HepG2 (cell line): ENCODE data around the gene IDNK. TPM values are rescaled to one million over a fixed set of nuclear protein-coding genes. Genes with fewer than 3 reads are reported as not detected.
A peak's percentile ranks its signal among the peaks of the same experiment; 100 is the strongest.

Experiments used
- EED ChIP-seq: sonication (generic); formaldehyde crosslinking; IDR thresholded peaks from 2 replicates; pipeline ENCODE4 v1.5.0; 2020; ENCODE audit warnings: mild to moderate bottlenecking, missing genetic modification reagents
- KLF16 ChIP-seq, 2 experiments: sonication (generic) in 1 of 2; formaldehyde crosslinking in 1 of 2; IDR thresholded peaks; 2 replicates each; pipeline versions ENCODE4 v1.6.1 to v1.8.0; 2016 to 2023; ENCODE audit warnings: missing genetic modification reagents in 2 of 2, missing compliant biosample characterization in 1 of 2
- NFIB ChIP-seq: sonication (generic); formaldehyde crosslinking; IDR thresholded peaks from 2 replicates; pipeline ENCODE4 v1.9.0; 2021; ENCODE audit warnings: missing genetic modification reagents, mild to moderate bottlenecking, borderline replicate concordance
- NKX3-1 ChIP-seq: sonication (generic); formaldehyde crosslinking; IDR thresholded peaks from 2 replicates; pipeline ENCODE4 v1.5.0; 2020; ENCODE audit warnings: missing genetic modification reagents
- PHF8 ChIP-seq: sonication (generic); formaldehyde crosslinking; IDR thresholded peaks from 2 replicates; pipeline ENCODE4 v1.5.0; 2020; ENCODE audit warnings: missing genetic modification reagents
- RBM22 ChIP-seq: fragments of 200-400 bp; formaldehyde crosslinking; optimal IDR thresholded peaks from 2 replicates; pipeline ENCODE3; 2017; ENCODE audit warnings: mild to moderate bottlenecking, low read length, moderate library complexity
- SALL1 ChIP-seq: sonication (generic); formaldehyde crosslinking; IDR thresholded peaks from 2 replicates; pipeline ENCODE4 v1.8.0; 2022; ENCODE audit warnings: mild to moderate bottlenecking, missing genetic modification reagents
- ZBTB42 ChIP-seq: sonication (generic); formaldehyde crosslinking; IDR thresholded peaks from 2 replicates; pipeline ENCODE4 v1.5.0; 2020; ENCODE audit warnings: mild to moderate bottlenecking, missing genetic modification reagents
- ZFP37 ChIP-seq: sonication (generic); formaldehyde crosslinking; IDR thresholded peaks from 2 replicates; pipeline ENCODE4 v1.4.0; 2020; ENCODE audit warnings: missing genetic modification reagents, borderline replicate concordance
- ZNF124 ChIP-seq: sonication (generic); formaldehyde crosslinking; IDR thresholded peaks from 2 replicates; pipeline ENCODE4 v1.4.0; 2020; ENCODE audit warnings: missing genetic modification reagents
- ZNF274 ChIP-seq: sonication (generic); formaldehyde crosslinking; IDR thresholded peaks from 2 replicates; pipeline ENCODE4 v1.5.1; 2020; ENCODE audit warnings: mild to moderate bottlenecking, missing genetic modification reagents
- ZNF678 ChIP-seq: sonication (generic); formaldehyde crosslinking; IDR thresholded peaks from 2 replicates; pipeline ENCODE4 v1.4.0; 2020; ENCODE audit warnings: mild to moderate bottlenecking, missing genetic modification reagents
- ZNF781 ChIP-seq: sonication (generic); formaldehyde crosslinking; IDR thresholded peaks from 2 replicates; pipeline ENCODE4 v1.5.1; 2020; ENCODE audit warnings: borderline replicate concordance, mild to moderate bottlenecking, missing genetic modification reagents; ENCODE audit errors: not compliant biosample characterization
- ZNF816 ChIP-seq: sonication (generic); formaldehyde crosslinking; IDR thresholded peaks from 2 replicates; pipeline ENCODE4 v1.8.0; 2022; ENCODE audit warnings: missing genetic modification reagents, mild to moderate bottlenecking, borderline replicate concordance
- ZNF883 ChIP-seq: sonication (generic); formaldehyde crosslinking; IDR thresholded peaks from 2 replicates; pipeline ENCODE4 v1.5.1; 2020; ENCODE audit warnings: mild to moderate bottlenecking, missing genetic modification reagents; ENCODE audit errors: not compliant biosample characterization
- polyA plus RNA-seq, 8 experiments: library from polyadenylated mRNA; depleted of rRNA in 3 of 8; stranded (reverse) in 7 of 8; unstranded in 1 of 8; fragments of >200 nt; fragmentation: Illumina TruSeq in 4 of 8; extraction: Trizol in 4 of 8; gene quantifications; 2 replicates each; pipeline versions ENCODE4 v1.2.1 to v1.2.3, GENCODE V29; 2011 to 2016; ENCODE audit warnings: low read depth in 4 of 8, missing spikeins in 1 of 8, mixed read lengths in 1 of 8; ENCODE audit not compliant: insufficient read depth in 1 of 8
- total RNA-seq, 5 experiments: library from RNA; depleted of rRNA; stranded (reverse); fragments of >200 nt; fragmentation: Illumina TruSeq; extraction: Trizol; gene quantifications; 2 replicates each; pipeline ENCODE4 v1.2.3, GENCODE V29; 2016; ENCODE audit warnings: low read depth in 1 of 5
- TF ChIP-seq, protein P1 (sequence below): sonication (generic); formaldehyde crosslinking; IDR thresholded peaks from 2 replicates; pipeline ENCODE4 v1.8.1; 2022; ENCODE audit warnings: low read depth, mild to moderate bottlenecking, missing genetic modification reagents
- TF ChIP-seq, protein P2 (sequence below): sonication (generic); formaldehyde crosslinking; conservative IDR thresholded peaks from 2 replicates; pipeline ENCODE4 v1.8.0; 2022; ENCODE audit warnings: low read depth, missing genetic modification reagents
- TF ChIP-seq, protein P3 (sequence below): sonication (generic); formaldehyde crosslinking; IDR thresholded peaks from 2 replicates; pipeline ENCODE4 v1.4.0; 2020; ENCODE audit warnings: missing genetic modification reagents
- TF ChIP-seq, protein P4 (sequence below): sonication (generic); formaldehyde crosslinking; IDR thresholded peaks from 2 replicates; pipeline ENCODE4 v1.8.0; 2022; ENCODE audit warnings: mild to moderate bottlenecking, missing genetic modification reagents, borderline replicate concordance
- TF ChIP-seq, protein P5 (sequence below): sonication (generic); formaldehyde crosslinking; IDR thresholded peaks from 2 replicates; pipeline ENCODE4 v1.8.1; 2023; ENCODE audit warnings: mild to moderate bottlenecking, missing genetic modification reagents

IDNK gene
- total and polyA plus RNA-seq, 2 of the 13 experiments (the other 11 are each of a cell fraction or from before 2014, with no cell fraction given) = 3.1 to 4.8 TPM

DNA sequence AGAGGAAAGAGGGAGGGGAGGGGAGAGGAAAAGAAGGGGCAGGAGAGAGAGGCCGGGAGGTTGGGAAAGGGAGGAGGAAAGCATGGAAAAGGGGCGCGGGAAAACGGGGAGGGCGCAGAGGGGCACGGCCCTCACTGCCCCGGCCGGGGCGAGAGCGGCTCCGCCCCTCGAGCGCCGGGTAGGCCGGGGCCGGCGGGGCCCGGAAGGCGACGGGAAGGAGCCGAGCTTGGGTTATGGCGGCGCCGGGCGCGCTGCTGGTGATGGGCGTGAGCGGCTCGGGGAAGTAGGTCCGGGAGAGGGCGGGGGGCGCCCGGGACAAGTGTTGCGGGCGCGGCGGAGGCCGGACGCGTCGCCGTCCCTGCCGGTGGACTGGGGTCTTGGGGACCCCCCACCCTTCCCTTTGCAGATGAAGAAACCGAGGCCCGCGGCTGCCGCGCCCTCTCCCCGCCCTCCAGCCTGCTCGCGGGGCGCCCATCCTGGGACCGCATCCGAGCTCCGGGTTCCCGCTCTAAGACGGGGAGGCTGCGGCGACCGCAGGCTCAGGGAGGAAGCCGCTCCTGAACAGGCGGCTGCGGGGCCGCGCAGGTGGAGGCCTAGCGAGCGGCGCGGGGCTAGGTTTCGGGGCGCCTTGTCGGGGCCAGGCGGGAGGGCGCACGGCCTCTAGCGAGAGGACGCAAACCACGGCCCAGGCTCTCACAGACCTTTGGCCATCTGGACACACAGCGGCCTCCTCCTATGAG is at the start of gene IDNK (continued):
- TF ChIP-seq ZNF883 (CRISPR knock-in tag) (peak; percentile 33), NFIB (CRISPR knock-in tag) (no peak), ZNF274 (CRISPR knock-in tag) (0 out of 2 replicates have a peak, but pooled peaks have one; percentile 49), ZNF816 (CRISPR knock-in tag) (0 out of 2 replicates have a peak, but pooled peaks have one; percentile 26), SALL1 (peak; percentile 46), RBM22 (peak; percentile 24), ZBTB42 (CRISPR knock-in tag) (no peak; the same call in 1 of the 2 replicates), ZNF781 (CRISPR knock-in tag) (no peak), KLF16 (CRISPR knock-in tag; IDR thresholded peaks at IDR 0.05) (no peak; a peak in 1 of 4 replicates), ZFP37 (CRISPR knock-in tag) (no peak), ZNF124 (CRISPR knock-in tag) (0 out of 2 replicates have a peak, but pooled peaks have one; percentile 13), ZNF678 (no peak), EED (peak; percentile 72; the same call in 1 of the 2 replicates), PHF8 (CRISPR knock-in tag) (peak; percentile 94), NKX3-1 (CRISPR knock-in tag) (0 out of 2 replicates have a peak, but pooled peaks have one; percentile 18)
- TF ChIP-seq, protein P1, sequence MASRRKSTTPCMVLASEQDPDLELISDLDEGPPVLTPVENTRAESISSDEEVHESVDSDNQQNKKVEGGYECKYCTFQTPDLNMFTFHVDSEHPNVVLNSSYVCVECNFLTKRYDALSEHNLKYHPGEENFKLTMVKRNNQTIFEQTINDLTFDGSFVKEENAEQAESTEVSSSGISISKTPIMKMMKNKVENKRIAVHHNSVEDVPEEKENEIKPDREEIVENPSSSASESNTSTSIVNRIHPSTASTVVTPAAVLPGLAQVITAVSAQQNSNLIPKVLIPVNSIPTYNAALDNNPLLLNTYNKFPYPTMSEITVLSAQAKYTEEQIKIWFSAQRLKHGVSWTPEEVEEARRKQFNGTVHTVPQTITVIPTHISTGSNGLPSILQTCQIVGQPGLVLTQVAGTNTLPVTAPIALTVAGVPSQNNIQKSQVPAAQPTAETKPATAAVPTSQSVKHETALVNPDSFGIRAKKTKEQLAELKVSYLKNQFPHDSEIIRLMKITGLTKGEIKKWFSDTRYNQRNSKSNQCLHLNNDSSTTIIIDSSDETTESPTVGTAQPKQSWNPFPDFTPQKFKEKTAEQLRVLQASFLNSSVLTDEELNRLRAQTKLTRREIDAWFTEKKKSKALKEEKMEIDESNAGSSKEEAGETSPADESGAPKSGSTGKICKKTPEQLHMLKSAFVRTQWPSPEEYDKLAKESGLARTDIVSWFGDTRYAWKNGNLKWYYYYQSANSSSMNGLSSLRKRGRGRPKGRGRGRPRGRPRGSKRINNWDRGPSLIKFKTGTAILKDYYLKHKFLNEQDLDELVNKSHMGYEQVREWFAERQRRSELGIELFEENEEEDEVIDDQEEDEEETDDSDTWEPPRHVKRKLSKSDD (CRISPR knock-in tag) = no peak
- TF ChIP-seq, protein P2, sequence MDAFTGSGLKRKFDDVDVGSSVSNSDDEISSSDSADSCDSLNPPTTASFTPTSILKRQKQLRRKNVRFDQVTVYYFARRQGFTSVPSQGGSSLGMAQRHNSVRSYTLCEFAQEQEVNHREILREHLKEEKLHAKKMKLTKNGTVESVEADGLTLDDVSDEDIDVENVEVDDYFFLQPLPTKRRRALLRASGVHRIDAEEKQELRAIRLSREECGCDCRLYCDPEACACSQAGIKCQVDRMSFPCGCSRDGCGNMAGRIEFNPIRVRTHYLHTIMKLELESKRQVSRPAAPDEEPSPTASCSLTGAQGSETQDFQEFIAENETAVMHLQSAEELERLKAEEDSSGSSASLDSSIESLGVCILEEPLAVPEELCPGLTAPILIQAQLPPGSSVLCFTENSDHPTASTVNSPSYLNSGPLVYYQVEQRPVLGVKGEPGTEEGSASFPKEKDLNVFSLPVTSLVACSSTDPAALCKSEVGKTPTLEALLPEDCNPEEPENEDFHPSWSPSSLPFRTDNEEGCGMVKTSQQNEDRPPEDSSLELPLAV = no peak; the same call in 1 of the 2 replicates
- TF ChIP-seq, protein P3, sequence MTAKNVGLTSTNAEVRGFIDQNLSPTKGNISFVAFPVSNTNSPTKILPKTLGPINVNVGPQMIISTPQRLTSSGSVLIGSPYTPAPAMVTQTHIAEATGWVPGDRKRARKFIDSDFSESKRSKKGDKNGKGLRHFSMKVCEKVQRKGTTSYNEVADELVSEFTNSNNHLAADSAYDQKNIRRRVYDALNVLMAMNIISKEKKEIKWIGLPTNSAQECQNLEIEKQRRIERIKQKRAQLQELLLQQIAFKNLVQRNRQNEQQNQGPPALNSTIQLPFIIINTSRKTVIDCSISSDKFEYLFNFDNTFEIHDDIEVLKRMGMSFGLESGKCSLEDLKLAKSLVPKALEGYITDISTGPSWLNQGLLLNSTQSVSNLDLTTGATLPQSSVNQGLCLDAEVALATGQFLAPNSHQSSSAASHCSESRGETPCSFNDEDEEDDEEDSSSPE (CRISPR knock-in tag) = peak; percentile 38
- TF ChIP-seq, protein P4, sequence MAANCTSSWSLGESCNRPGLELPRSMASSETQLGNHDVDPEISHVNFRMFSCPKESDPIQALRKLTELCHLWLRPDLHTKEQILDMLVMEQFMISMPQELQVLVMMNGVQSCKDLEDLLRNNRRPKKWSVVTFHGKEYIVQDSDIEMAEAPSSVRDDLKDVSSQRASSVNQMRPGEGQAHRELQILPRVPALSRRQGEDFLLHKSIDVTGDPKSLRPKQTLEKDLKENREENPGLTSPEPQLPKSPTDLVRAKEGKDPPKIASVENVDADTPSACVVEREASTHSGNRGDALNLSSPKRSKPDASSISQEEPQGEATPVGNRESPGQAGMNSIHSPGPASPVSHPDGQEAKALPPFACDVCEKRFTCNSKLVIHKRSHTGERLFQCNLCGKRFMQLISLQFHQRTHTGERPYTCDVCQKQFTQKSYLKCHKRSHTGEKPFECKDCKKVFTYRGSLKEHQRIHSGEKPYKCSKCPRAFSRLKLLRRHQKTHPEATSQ (CRISPR knock-in tag) = peak; percentile 43; the same call in 1 of the 2 replicates
- TF ChIP-seq, protein P5, sequence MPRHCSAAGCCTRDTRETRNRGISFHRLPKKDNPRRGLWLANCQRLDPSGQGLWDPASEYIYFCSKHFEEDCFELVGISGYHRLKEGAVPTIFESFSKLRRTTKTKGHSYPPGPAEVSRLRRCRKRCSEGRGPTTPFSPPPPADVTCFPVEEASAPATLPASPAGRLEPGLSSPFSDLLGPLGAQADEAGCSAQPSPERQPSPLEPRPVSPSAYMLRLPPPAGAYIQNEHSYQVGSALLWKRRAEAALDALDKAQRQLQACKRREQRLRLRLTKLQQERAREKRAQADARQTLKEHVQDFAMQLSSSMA = no peak
